GM19372 (cell line): ENCODE measurements around the gene AMY2B.
"Not testable (repeated sequence)": the region's sequence is repeated elsewhere in the genome, so short reads cannot be mapped to it uniquely, and the experiment has no call there.

Experiments used
- ATAC-seq: cut with Tn5 transposase; IDR thresholded peaks from one replicate; pipeline ENCODE4 v1.9.1; 2021; ENCODE audit warnings: mild to moderate bottlenecking, low read depth, moderate library complexity; ENCODE audit not compliant: unreplicated experiment

The AMY2B gene

GRCh38 chr1:103616362-103616761 is 45.0 kb downstream of the AMY2B start:
- ATAC-seq = no peak

- ATAC-seq = not testable (repeated sequence)
These were observed 45.6 kb downstream of the AMY2B start, which contains the start of gene AMY2A for GRCh38 chr1:103616994-103617477. Gene AMY2A (plus strand): TSS chr1:103617427. CDS start chr1:103617441, 14 bp downstream.

GRCh38 chr1:103627436-103627835 is 56.0 kb downstream of the AMY2B start:
- ATAC-seq = not testable (repeated sequence)
